HEK293 (cell line): ENCODE results near the gene EFCC1.

Experiments
- CTCF ChIA-PET: fragments of 350-600 bp; formaldehyde crosslinking; extraction: SDS; loops from one replicate; lab custom pipeline; 2021; ENCODE audit warnings: antibody characterized with exemption; lab: Yijun Ruan, JAX
- POLR2A ChIA-PET: fragments of 300-600 bp; formaldehyde crosslinking; extraction: SDS; loops from one replicate; lab custom pipeline; 2020; ENCODE audit warnings: antibody characterized with exemption, inconsistent platforms; lab: Yijun Ruan, JAX
- H3K27ac ChIP-seq: fragments of 200-500 bp; sonication (Bioruptor generic); 2 replicates; pipeline ENCODE4 v1.5.1; 2014; ENCODE audit warnings: low read depth, low read length, control low read depth, inconsistent platforms; ENCODE audit errors: extremely low read depth
- H3K36me3 ChIP-seq, 2 experiments: fragments of 200-500 bp in 1 of 2; sonication (Bioruptor generic) in 1 of 2; 1 replicate in 1 of 2; 2 replicates in 1 of 2; pipeline ENCODE4 v1.5.1; 2014 to 2017; ENCODE audit warnings: inconsistent platforms in 2 of 2, low read length in 2 of 2; ENCODE audit not compliant: control insufficient read depth in 2 of 2, insufficient read depth in 1 of 2
- H3K4me1 ChIP-seq: fragments of 200-500 bp; sonication (Bioruptor generic); 2 replicates; pipeline ENCODE4 v1.5.1; 2014; ENCODE audit warnings: mild to moderate bottlenecking, low read length, inconsistent platforms; ENCODE audit not compliant: control insufficient read depth, insufficient read depth
- H3K4me3 ChIP-seq: 2 replicates; pipeline ENCODE4 v1.5.1; 2011; ENCODE audit warnings: low read depth, mild to moderate bottlenecking, control low read depth, low read length, moderate library complexity
- H3K9me3 ChIP-seq: fragments of 200-500 bp; sonication (Bioruptor generic); 2 replicates; pipeline ENCODE4 v1.5.1; 2014; ENCODE audit warnings: low read depth, low read length, inconsistent platforms; ENCODE audit not compliant: control insufficient read depth, insufficient read depth
- BCL11A ChIP-seq: fragments of 450-650 bp; formaldehyde crosslinking; IDR thresholded peaks from 2 replicates; pipeline ENCODE4 v1.5.1; 2016; ENCODE audit warnings: low read depth, missing biosample characterization, missing genetic modification characterization
- BCL11B ChIP-seq: fragments of 450-650 bp; formaldehyde crosslinking; IDR thresholded peaks from 2 replicates; pipeline ENCODE4 v1.5.1; 2016; ENCODE audit warnings: low read depth, missing biosample characterization, missing genetic modification characterization
- ZBTB17 ChIP-seq: fragments of 450-650 bp; formaldehyde crosslinking; IDR thresholded peaks from 2 replicates; pipeline ENCODE4 v1.5.1; 2016; ENCODE audit warnings: missing biosample characterization, missing genetic modification characterization
- ZIC2 ChIP-seq: fragments of 450-650 bp; formaldehyde crosslinking; IDR thresholded peaks from 2 replicates; pipeline ENCODE4 v1.5.1; 2016; ENCODE audit warnings: missing biosample characterization, missing genetic modification characterization
- ZNF133 ChIP-seq: fragments of 450-650 bp; formaldehyde crosslinking; IDR thresholded peaks from 2 replicates; pipeline ENCODE4 v1.5.1; 2016; ENCODE audit warnings: missing biosample characterization, missing genetic modification characterization
- ZNF23 ChIP-seq: fragments of 450-650 bp; formaldehyde crosslinking; IDR thresholded peaks from 2 replicates; pipeline ENCODE4 v1.5.1; 2016; ENCODE audit warnings: missing biosample characterization, missing genetic modification characterization, borderline replicate concordance
- ZNF292 ChIP-seq: fragments of 450-650 bp; formaldehyde crosslinking; IDR thresholded peaks from 2 replicates; pipeline ENCODE4 v1.5.1; 2016; ENCODE audit warnings: low read depth, missing biosample characterization, missing genetic modification characterization, borderline replicate concordance
- ZNF433 ChIP-seq: fragments of 450-650 bp; formaldehyde crosslinking; IDR thresholded peaks from 2 replicates; pipeline ENCODE4 v1.5.1; 2016; ENCODE audit warnings: missing biosample characterization, missing genetic modification characterization, low read depth
- ZNF48 ChIP-seq: fragments of 450-650 bp; formaldehyde crosslinking; IDR thresholded peaks from 2 replicates; pipeline ENCODE4 v1.5.1; 2016; ENCODE audit warnings: missing biosample characterization, missing genetic modification characterization
- ZNF510 ChIP-seq: fragments of 450-650 bp; formaldehyde crosslinking; IDR thresholded peaks from 2 replicates; pipeline ENCODE4 v1.5.1; 2018; ENCODE audit warnings: mild to moderate bottlenecking, missing genetic modification characterization, missing biosample characterization; ENCODE audit not compliant: insufficient replicate concordance
- ZNF561 ChIP-seq: fragments of 450-650 bp; IDR thresholded peaks from 2 replicates; pipeline ENCODE4 v1.5.1; 2018; ENCODE audit warnings: missing biosample characterization, missing genetic modification characterization, borderline replicate concordance
- ZNF660 ChIP-seq: fragments of 450-650 bp; IDR thresholded peaks from 2 replicates; pipeline ENCODE4 v1.5.1; 2018; ENCODE audit warnings: missing biosample characterization, mild to moderate bottlenecking, missing genetic modification characterization
- ZNF670 ChIP-seq: fragments of 450-650 bp; formaldehyde crosslinking; IDR thresholded peaks from 2 replicates; pipeline ENCODE4 v1.5.1; 2016; ENCODE audit warnings: missing biosample characterization, missing genetic modification characterization, low read depth
- ZNF843 ChIP-seq: fragments of 450-650 bp; formaldehyde crosslinking; IDR thresholded peaks from 2 replicates; pipeline ENCODE4 v1.5.1; 2016; ENCODE audit warnings: missing biosample characterization, missing genetic modification characterization
- ZSCAN23 ChIP-seq: fragments of 450-650 bp; formaldehyde crosslinking; IDR thresholded peaks from 2 replicates; pipeline ENCODE4 v1.5.1; 2016; ENCODE audit warnings: missing biosample characterization, missing genetic modification characterization
- TF ChIP-seq, protein P1 (sequence below): fragments of 450-650 bp; formaldehyde crosslinking; IDR thresholded peaks from 2 replicates; pipeline ENCODE4 v1.5.1; 2016; ENCODE audit warnings: missing biosample characterization, missing genetic modification characterization
- TF ChIP-seq, protein P2 (sequence below): fragments of 450-650 bp; formaldehyde crosslinking; IDR thresholded peaks from 2 replicates; pipeline ENCODE4 v1.5.1; 2017; ENCODE audit warnings: missing biosample characterization, missing genetic modification characterization
- TF ChIP-seq, protein P3 (sequence below): fragments of 450-650 bp; formaldehyde crosslinking; IDR thresholded peaks from 2 replicates; pipeline ENCODE4 v1.5.1; 2016; ENCODE audit warnings: missing biosample characterization, missing genetic modification characterization
- TF ChIP-seq, protein P4 (sequence below): fragments of 450-650 bp; formaldehyde crosslinking; IDR thresholded peaks from 2 replicates; pipeline ENCODE4 v1.5.1; 2016; ENCODE audit warnings: missing biosample characterization, missing genetic modification characterization
- TF ChIP-seq, protein P5 (sequence below): fragments of 450-650 bp; formaldehyde crosslinking; IDR thresholded peaks from 2 replicates; pipeline ENCODE4 v1.5.1; 2016; ENCODE audit warnings: missing biosample characterization, missing genetic modification characterization
- TF ChIP-seq, protein P6 (sequence below): fragments of 450-650 bp; formaldehyde crosslinking; IDR thresholded peaks from 2 replicates; pipeline ENCODE4 v1.5.1; 2016; ENCODE audit warnings: missing biosample characterization, missing genetic modification characterization

The EFCC1 gene

DNA sequence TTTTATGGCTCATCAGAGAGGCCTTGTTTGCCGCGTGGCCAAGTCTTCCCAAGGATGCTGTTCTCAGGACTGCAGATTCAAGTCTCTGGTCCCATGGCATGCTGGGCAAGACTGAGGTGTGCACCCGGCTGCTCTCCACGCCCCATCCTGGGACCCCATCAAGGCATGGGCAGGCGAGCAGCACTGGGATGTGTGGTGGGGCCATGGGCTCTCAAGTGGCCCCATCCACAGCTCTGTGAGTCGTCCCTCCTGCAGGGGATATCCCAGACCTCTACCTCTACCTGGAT lies 46.4 kb downstream of the EFCC1 start:
- Histone ChIP-seq H3K4me1 (no peaks in the 10 kb centered on the region), H3K27ac (no peak overlapping the region), H3K4me3 (no peak overlapping the region), H3K9me3 (no peaks in the 10 kb centered on the region), H3K36me3 (no peaks in the 10 kb centered on the region)
- ChIA-PET POLR2A (no interaction called here), CTCF (interaction anchor here (0.6 kb wide), 1 partner anchor 78 kb away, joined by 5 read pairs; no protein-coding TSS in a partner anchor)
- TF ChIP-seq ZNF670 (tag by site-specific recombination) (no peak), ZNF843 (tag by site-specific recombination) (no peak), BCL11B (no peak), ZIC2 (tag by site-specific recombination) (no peak), ZBTB17 (no peak), ZNF133 (no peak), ZNF48 (no peak), ZNF561 (tag by site-specific recombination) (no peak), ZNF433 (tag by site-specific recombination) (no peak)
- TF ChIP-seq, protein P1, sequence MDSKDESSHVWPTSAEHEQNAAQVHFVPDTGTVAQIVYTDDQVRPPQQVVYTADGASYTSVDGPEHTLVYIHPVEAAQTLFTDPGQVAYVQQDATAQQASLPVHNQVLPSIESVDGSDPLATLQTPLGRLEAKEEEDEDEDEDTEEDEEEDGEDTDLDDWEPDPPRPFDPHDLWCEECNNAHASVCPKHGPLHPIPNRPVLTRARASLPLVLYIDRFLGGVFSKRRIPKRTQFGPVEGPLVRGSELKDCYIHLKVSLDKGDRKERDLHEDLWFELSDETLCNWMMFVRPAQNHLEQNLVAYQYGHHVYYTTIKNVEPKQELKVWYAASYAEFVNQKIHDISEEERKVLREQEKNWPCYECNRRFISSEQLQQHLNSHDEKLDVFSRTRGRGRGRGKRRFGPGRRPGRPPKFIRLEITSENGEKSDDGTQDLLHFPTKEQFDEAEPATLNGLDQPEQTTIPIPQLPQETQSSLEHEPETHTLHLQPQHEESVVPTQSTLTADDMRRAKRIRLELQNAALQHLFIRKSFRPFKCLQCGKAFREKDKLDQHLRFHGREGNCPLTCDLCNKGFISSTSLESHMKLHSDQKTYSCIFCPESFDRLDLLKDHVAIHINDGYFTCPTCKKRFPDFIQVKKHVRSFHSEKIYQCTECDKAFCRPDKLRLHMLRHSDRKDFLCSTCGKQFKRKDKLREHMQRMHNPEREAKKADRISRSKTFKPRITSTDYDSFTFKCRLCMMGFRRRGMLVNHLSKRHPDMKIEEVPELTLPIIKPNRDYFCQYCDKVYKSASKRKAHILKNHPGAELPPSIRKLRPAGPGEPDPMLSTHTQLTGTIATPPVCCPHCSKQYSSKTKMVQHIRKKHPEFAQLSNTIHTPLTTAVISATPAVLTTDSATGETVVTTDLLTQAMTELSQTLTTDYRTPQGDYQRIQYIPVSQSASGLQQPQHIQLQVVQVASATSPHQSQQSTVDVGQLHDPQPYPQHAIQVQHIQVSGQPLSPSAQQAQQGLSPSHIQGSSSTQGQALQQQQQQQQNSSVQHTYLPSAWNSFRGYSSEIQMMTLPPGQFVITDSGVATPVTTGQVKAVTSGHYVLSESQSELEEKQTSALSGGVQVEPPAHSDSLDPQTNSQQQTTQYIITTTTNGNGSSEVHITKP = no peak
- TF ChIP-seq, protein P2, sequence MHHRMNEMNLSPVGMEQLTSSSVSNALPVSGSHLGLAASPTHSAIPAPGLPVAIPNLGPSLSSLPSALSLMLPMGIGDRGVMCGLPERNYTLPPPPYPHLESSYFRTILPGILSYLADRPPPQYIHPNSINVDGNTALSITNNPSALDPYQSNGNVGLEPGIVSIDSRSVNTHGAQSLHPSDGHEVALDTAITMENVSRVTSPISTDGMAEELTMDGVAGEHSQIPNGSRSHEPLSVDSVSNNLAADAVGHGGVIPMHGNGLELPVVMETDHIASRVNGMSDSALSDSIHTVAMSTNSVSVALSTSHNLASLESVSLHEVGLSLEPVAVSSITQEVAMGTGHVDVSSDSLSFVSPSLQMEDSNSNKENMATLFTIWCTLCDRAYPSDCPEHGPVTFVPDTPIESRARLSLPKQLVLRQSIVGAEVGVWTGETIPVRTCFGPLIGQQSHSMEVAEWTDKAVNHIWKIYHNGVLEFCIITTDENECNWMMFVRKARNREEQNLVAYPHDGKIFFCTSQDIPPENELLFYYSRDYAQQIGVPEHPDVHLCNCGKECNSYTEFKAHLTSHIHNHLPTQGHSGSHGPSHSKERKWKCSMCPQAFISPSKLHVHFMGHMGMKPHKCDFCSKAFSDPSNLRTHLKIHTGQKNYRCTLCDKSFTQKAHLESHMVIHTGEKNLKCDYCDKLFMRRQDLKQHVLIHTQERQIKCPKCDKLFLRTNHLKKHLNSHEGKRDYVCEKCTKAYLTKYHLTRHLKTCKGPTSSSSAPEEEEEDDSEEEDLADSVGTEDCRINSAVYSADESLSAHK (tag by site-specific recombination) = no peak
- TF ChIP-seq, protein P3, sequence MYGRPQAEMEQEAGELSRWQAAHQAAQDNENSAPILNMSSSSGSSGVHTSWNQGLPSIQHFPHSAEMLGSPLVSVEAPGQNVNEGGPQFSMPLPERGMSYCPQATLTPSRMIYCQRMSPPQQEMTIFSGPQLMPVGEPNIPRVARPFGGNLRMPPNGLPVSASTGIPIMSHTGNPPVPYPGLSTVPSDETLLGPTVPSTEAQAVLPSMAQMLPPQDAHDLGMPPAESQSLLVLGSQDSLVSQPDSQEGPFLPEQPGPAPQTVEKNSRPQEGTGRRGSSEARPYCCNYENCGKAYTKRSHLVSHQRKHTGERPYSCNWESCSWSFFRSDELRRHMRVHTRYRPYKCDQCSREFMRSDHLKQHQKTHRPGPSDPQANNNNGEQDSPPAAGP (tag by site-specific recombination) = no peak
- TF ChIP-seq, protein P4, sequence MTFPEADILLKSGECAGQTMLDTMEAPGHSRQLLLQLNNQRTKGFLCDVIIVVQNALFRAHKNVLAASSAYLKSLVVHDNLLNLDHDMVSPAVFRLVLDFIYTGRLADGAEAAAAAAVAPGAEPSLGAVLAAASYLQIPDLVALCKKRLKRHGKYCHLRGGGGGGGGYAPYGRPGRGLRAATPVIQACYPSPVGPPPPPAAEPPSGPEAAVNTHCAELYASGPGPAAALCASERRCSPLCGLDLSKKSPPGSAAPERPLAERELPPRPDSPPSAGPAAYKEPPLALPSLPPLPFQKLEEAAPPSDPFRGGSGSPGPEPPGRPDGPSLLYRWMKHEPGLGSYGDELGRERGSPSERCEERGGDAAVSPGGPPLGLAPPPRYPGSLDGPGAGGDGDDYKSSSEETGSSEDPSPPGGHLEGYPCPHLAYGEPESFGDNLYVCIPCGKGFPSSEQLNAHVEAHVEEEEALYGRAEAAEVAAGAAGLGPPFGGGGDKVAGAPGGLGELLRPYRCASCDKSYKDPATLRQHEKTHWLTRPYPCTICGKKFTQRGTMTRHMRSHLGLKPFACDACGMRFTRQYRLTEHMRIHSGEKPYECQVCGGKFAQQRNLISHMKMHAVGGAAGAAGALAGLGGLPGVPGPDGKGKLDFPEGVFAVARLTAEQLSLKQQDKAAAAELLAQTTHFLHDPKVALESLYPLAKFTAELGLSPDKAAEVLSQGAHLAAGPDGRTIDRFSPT (tag by site-specific recombination) = no peak

DNA sequence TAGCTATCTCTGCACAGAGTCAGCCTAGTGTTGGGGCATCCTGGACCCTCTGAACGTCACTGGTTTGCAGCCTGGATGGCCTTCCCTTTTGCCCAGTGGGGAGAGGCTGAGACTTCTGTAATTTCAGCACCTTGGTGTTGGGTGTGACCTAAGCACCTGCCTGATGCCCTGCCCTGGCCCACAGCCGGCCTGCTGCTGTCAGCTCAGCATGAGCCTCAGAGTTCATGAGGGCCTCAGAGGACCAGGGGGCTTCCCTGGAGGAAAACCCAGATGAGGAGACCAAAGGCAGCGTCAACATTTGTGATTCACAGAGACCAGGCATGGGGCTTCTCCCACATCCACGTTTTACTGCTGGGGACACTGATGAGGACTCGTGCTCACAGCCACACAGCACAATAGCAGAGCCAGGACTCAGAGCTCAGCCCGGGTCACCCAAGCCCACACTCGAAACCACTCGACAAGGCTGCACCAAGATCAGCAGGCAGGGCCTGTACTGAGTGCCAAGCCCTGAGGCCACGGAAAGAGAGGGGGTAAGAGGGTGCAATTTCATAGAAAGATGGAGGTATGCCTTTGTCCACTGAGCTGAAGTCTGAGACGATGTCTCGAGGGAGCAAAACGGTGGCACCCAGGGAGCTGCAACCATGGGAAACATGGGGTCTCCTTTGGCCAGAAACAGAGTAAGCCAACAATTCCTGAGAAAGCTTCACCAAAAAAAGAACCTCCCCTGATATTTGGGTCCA lies 49.6 kb downstream of the EFCC1 start:
- H3K36me3 ChIP-seq = no peaks in the 10 kb centered on the region
- H3K4me3 ChIP-seq = no peak overlapping the region
- H3K27ac ChIP-seq = no peak overlapping the region
- POLR2A ChIA-PET = no interaction called here
- CTCF ChIA-PET = interaction anchor here (1.0 to 2.8 kb wide), 5 partner anchors 9 to 195 kb away, joined by 3 to 15 read pairs (median 4); no protein-coding TSS in a partner anchor
- no peaks in the 10 kb centered on the region for H3K9me3 ChIP-seq
- no peaks in the 10 kb centered on the region for H3K4me1 ChIP-seq
- TF ChIP-seq BCL11A (tag by site-specific recombination) (no peak), ZNF23 (tag by site-specific recombination) (no peak), ZNF510 (tag by site-specific recombination) (no peak), ZNF292 (tag by site-specific recombination) (no peak), ZSCAN23 (tag by site-specific recombination) (no peak), ZNF660 (tag by site-specific recombination) (no peak)
- TF ChIP-seq, protein P5, sequence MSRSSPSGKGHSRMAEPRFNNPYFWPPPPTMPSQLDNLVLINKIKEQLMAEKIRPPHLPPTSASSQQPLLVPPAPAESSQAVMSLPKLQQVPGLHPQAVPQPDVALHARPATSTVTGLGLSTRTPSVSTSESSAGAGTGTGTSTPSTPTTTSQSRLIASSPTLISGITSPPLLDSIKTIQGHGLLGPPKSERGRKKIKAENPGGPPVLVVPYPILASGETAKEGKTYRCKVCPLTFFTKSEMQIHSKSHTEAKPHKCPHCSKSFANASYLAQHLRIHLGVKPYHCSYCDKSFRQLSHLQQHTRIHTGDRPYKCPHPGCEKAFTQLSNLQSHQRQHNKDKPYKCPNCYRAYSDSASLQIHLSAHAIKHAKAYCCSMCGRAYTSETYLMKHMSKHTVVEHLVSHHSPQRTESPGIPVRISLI (tag by site-specific recombination) = no peak
- TF ChIP-seq, protein P6, sequence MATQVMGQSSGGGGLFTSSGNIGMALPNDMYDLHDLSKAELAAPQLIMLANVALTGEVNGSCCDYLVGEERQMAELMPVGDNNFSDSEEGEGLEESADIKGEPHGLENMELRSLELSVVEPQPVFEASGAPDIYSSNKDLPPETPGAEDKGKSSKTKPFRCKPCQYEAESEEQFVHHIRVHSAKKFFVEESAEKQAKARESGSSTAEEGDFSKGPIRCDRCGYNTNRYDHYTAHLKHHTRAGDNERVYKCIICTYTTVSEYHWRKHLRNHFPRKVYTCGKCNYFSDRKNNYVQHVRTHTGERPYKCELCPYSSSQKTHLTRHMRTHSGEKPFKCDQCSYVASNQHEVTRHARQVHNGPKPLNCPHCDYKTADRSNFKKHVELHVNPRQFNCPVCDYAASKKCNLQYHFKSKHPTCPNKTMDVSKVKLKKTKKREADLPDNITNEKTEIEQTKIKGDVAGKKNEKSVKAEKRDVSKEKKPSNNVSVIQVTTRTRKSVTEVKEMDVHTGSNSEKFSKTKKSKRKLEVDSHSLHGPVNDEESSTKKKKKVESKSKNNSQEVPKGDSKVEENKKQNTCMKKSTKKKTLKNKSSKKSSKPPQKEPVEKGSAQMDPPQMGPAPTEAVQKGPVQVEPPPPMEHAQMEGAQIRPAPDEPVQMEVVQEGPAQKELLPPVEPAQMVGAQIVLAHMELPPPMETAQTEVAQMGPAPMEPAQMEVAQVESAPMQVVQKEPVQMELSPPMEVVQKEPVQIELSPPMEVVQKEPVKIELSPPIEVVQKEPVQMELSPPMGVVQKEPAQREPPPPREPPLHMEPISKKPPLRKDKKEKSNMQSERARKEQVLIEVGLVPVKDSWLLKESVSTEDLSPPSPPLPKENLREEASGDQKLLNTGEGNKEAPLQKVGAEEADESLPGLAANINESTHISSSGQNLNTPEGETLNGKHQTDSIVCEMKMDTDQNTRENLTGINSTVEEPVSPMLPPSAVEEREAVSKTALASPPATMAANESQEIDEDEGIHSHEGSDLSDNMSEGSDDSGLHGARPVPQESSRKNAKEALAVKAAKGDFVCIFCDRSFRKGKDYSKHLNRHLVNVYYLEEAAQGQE = no peak
